Neural progenitor cell (in vitro differentiated cells): ENCODE results near the gene TAF4.

ENCODE experiments used
- EZH2 ChIP-seq: fragments of 200-600 bp; sonication (generic); IDR thresholded peaks from 2 replicates; pipeline ENCODE4 v1.6.1; 2017; ENCODE audit warnings: antibody characterized with exemption, mild to moderate bottlenecking, moderate library complexity
- EZH2phosphoT487 ChIP-seq: fragments of 200-600 bp; sonication (generic); IDR thresholded peaks from 2 replicates; pipeline ENCODE4 v1.6.1; 2017; ENCODE audit warnings: antibody characterized with exemption
- TF ChIP-seq, protein P1 (sequence below): fragments of 200-600 bp; sonication (generic); IDR thresholded peaks from 2 replicates; pipeline ENCODE4 v1.5.1; 2017; ENCODE audit warnings: antibody characterized with exemption, mild to moderate bottlenecking

GRCh38 chr20:61993058-61993457, 72.6 kb downstream of the TAF4 start:
- TF ChIP-seq EZH2 = no peak
- no peak for TF ChIP-seq EZH2phosphoT487
- TF ChIP-seq, protein P1, sequence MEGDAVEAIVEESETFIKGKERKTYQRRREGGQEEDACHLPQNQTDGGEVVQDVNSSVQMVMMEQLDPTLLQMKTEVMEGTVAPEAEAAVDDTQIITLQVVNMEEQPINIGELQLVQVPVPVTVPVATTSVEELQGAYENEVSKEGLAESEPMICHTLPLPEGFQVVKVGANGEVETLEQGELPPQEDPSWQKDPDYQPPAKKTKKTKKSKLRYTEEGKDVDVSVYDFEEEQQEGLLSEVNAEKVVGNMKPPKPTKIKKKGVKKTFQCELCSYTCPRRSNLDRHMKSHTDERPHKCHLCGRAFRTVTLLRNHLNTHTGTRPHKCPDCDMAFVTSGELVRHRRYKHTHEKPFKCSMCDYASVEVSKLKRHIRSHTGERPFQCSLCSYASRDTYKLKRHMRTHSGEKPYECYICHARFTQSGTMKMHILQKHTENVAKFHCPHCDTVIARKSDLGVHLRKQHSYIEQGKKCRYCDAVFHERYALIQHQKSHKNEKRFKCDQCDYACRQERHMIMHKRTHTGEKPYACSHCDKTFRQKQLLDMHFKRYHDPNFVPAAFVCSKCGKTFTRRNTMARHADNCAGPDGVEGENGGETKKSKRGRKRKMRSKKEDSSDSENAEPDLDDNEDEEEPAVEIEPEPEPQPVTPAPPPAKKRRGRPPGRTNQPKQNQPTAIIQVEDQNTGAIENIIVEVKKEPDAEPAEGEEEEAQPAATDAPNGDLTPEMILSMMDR = no peak
